Spleen (tissue), 7 donors: Measurements from ENCODE around the gene CLDN11.

Experiments
- POLR2A ChIP-seq, 3 donors: fragments of 450-650 bp; IDR thresholded peaks; one replicate each; pipeline ENCODE4 v1.5.1; 2017; ENCODE audit warnings: antibody characterized with exemption in 3 of 3, mild to moderate bottlenecking in 1 of 3
- POLR2AphosphoS5 ChIP-seq, 3 donors: sonication (generic); formaldehyde crosslinking; IDR thresholded peaks; one replicate each; pipeline ENCODE4 v1.5.1; 2017; ENCODE audit warnings: antibody characterized with exemption in 3 of 3
- TF ChIP-seq, protein P1 (sequence below), 11 experiments: fragments of 200-600 bp in 7 of 11; fragments of 450-650 bp in 4 of 11; sonication (generic) in 4 of 11; IDR thresholded peaks in 8 of 11; conservative IDR thresholded peaks in 3 of 11; 1 replicate in 7 of 11; 2 replicates in 4 of 11; pipeline versions ENCODE4 v1.4.0 to v1.8.0; 2016 to 2021; ENCODE audit warnings: antibody characterized with exemption in 11 of 11, inconsistent platforms in 4 of 11, mild to moderate bottlenecking in 1 of 11
- donor health status: DM: no; HTN: no; CAD: no; lungs with moderate emphysema.
- donor health status: DM: no; HTN: no; CAD: no.
- donor health status: DM: no; HTN: no; CAD: no.

DNA sequence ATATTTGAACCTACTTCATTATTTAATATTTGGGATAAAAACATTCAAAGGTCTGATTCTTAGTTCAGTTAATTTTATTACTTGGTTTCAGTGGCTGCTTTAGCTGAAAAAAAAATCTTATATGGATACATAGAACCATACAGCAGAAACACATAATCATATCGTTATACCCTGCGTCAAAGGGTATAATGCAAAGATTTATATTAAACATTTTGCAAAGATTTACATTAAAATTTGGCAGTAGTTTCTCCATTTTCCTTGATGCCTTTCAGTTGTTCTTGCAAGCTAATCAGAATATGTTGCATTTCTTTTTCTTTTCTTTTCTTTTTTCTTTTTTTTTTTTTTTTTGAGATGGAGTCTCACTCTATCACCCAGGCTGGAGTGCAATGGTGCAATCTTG is 31.4 kb downstream of the CLDN11 start:
- TF ChIP-seq, protein P1, sequence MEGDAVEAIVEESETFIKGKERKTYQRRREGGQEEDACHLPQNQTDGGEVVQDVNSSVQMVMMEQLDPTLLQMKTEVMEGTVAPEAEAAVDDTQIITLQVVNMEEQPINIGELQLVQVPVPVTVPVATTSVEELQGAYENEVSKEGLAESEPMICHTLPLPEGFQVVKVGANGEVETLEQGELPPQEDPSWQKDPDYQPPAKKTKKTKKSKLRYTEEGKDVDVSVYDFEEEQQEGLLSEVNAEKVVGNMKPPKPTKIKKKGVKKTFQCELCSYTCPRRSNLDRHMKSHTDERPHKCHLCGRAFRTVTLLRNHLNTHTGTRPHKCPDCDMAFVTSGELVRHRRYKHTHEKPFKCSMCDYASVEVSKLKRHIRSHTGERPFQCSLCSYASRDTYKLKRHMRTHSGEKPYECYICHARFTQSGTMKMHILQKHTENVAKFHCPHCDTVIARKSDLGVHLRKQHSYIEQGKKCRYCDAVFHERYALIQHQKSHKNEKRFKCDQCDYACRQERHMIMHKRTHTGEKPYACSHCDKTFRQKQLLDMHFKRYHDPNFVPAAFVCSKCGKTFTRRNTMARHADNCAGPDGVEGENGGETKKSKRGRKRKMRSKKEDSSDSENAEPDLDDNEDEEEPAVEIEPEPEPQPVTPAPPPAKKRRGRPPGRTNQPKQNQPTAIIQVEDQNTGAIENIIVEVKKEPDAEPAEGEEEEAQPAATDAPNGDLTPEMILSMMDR (IDR thresholded peaks at IDR 0.05 in 8 of 11, conservative IDR thresholded peaks at IDR 0.05 in 3 of 11) = no peak
- no peak for TF ChIP-seq POLR2A (IDR thresholded peaks at IDR 0.05)
- TF ChIP-seq POLR2AphosphoS5 (IDR thresholded peaks at IDR 0.05) = no peak
